ENCODE measurements around the gene SHANK3. TPM values are rescaled to one million over a fixed set of nuclear protein-coding genes. Genes with fewer than 3 reads are reported as not detected.
A peak's percentile ranks its signal among the peaks of the same experiment; 100 is the strongest.

SHANK3 gene
- total and polyA plus RNA-seq, 5 experiments from 2014 or later: 0.05 TPM; not detected in 4

DNA sequence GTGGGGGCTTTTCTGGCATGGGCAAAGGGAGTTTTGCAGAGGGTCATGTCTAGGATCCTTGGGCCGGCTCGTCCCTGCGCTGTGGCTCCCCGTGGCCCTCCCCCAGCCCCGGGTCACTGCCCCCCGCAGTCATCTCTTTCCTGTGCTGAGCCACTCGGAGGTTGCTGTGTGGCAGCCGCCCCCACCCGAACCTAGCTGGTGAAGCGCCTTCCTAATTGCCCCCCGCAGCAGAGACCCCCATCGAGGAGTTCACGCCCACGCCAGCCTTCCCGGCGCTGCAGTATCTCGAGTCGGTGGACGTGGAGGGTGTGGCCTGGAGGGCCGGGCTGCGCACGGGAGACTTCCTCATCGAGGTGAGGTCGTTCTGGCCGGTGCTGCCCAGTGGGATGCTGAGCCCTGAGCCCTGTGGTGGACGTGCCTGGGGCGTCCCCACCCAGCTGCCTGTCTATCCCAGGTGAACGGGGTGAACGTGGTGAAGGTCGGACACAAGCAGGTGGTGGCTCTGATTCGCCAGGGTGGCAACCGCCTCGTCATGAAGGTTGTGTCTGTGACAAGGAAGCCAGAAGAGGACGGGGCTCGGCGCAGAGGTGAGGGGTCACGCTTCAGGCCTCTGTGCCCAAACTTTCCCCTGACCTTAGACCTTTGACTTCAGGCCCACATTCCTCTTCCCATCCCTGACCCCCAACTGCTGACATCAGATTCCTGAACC is 32.0 kb downstream of the SHANK3 start:
- POLR2A ChIA-PET: no interaction called here
- H3K27me3 Mint-ChIP-seq: peaks cover 0 to 3% (median 0%) of the 10 kb centered on the region in 5 donors
- H3K4me1 Mint-ChIP-seq: peaks cover 9 to 13% (median 12%) of the 10 kb centered on the region in 4 donors
- H3K36me3 Mint-ChIP-seq: no peaks in the 10 kb centered on the region
- ATAC-seq (no peak), DNase-seq (peak in 1 of 10 donors; percentile 55)
- no peaks in the 10 kb centered on the region for H3K9me3 Mint-ChIP-seq
- H3K27ac Mint-ChIP-seq: no peak overlapping the region
- H3K4me3 Mint-ChIP-seq: no peak overlapping the region

DNA sequence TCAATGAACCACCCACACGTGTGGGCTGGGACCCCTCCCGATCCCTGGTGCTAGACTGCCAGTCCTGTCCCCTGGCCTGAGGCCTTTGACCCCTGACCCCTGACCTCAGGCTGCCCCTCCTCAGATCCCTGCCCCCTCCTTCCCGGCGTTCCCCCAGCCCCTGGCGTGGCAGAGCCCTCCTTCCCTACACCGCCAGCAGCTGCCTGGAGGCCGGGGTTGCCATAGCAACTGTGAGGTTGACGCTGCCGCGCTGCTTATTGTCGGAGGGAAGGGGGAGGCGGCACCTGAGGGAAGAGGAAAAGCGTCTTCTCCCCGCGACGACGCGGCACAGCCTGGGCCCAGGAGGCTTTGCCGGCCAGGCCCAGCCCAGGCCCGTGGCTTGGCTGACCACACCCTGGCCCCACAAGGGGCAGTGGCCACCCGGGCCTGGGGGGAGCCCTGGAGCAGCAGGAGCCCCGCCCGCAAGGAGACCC is 32.6 kb downstream of the SHANK3 start:
- ATAC-seq (no peak), DNase-seq (peak in 1 of 10 donors; percentile 49)
- Mint-ChIP-seq H3K4me1 (peaks cover 9 to 13% (median 12%) of the 10 kb centered on the region in 4 donors), H3K9me3 (no peaks in the 10 kb centered on the region), H3K27ac (no peak overlapping the region), H3K4me3 (no peak overlapping the region), H3K36me3 (no peaks in the 10 kb centered on the region), H3K27me3 (peaks cover 0 to 3% (median 0%) of the 10 kb centered on the region in 5 donors)
- POLR2A ChIA-PET: no interaction called here

DNA sequence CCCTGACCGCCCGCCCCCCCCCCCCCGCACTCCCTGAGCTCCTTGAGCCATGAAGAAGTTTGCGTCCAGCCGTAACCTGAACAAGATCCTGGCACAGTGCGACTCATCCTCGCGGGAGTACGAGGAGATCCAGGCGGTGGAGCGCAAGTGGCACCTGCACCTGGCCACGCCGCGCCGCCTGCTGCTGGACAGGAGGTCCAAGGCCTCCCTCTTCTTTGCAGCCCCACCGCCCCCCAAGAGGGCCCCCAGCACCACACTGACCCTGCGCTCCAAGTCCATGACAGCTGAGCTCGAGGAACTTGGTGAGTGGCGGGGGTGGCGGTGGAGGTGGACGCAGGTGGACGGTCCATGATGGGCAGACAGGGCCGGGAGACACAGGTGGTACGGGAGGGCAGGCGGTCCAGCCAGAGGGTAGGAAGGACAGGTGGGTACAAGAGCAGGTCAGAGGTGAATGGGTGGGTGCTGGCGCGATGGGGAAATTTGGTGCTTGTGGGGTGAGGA is 33.3 kb downstream of the SHANK3 start:
- Mint-ChIP-seq H3K4me3 (no peak overlapping the region), H3K9me3 (no peaks in the 10 kb centered on the region), H3K27ac (peak overlapping the region in 1 of 10 donors; percentile 24), H3K36me3 (no peaks in the 10 kb centered on the region), H3K27me3 (peaks cover 0 to 3% (median 0%) of the 10 kb centered on the region in 5 donors), H3K4me1 (peaks cover 9 to 13% (median 12%) of the 10 kb centered on the region in 4 donors)
- peak in 1 of 10 donors; percentile 56 for DNase-seq
- ATAC-seq: no peak
- POLR2A ChIA-PET: no interaction called here

DNA sequence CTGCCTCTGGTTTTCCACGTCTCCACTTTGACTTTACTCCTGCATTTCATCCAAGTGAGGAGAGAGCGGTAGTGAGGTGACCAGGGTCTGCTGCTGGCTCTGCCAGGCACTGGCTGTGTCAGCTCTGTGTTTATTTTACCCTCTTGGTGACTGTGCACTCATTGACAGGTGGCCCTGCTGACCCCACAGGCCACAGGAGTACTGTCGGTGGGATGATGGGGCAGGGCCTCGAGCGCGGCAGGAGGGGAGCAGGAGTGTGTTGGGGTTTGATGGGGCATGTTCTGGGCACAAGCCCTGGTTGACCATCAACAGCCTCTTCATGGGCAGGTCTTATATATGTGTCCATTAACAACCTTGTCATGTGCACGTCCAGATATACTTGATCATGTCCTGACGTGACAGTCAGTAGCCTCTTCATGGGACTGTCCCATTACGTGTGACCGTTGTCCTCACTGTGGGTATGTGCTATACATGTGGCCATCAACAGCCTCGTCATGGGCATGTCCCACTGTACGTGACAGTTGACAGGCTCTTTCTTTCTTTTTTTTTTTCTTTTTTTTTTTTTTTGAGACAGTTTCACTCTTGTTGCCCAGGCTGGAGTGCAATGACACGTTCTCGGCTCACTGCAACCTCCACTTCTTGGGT is 34.0 kb downstream of the SHANK3 start:
- no peak for ATAC-seq
- Mint-ChIP-seq H3K27ac (peak overlapping the region in 1 of 10 donors; percentile 24), H3K4me1 (peaks cover 10 to 13% (median 12%) of the 10 kb centered on the region in 4 donors), H3K27me3 (peaks cover 0 to 3% (median 0%) of the 10 kb centered on the region in 5 donors), H3K36me3 (no peaks in the 10 kb centered on the region), H3K4me3 (no peak overlapping the region), H3K9me3 (no peaks in the 10 kb centered on the region)
- POLR2A ChIA-PET: no interaction called here
- peak in 1 of 10 donors; percentile 37 for DNase-seq

DNA sequence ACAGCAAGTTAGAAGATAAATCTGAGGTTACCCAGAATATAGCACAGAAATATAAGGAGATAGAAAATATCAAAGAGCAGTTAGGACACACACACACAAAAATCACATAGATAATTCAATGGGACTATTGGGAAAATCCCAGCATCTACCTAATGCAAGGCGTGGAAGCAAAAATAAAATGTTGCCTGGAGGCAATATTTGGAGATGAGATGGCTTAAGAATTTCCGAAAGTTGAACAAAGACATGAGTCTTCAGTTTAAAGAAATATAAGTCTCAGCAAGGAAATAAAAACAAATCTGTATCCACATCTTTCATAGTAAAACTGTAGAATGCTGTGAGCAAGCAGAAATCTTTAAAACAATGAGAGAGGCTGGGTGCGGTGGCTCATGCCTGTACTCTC is 35.9 kb downstream of the SHANK3 start:
- Mint-ChIP-seq H3K27me3 (peaks cover 0 to 3% (median 0%) of the 10 kb centered on the region in 5 donors), H3K4me3 (no peak overlapping the region), H3K9me3 (no peaks in the 10 kb centered on the region), H3K4me1 (peaks cover 0 to 2% (median 0%) of the 10 kb centered on the region in 4 donors), H3K27ac (peak overlapping the region in 2 of 10 donors; percentile 27 to 58), H3K36me3 (no peaks in the 10 kb centered on the region)
- POLR2A ChIA-PET: no interaction called here
- ATAC-seq (no peak), DNase-seq (no peak)

DNA sequence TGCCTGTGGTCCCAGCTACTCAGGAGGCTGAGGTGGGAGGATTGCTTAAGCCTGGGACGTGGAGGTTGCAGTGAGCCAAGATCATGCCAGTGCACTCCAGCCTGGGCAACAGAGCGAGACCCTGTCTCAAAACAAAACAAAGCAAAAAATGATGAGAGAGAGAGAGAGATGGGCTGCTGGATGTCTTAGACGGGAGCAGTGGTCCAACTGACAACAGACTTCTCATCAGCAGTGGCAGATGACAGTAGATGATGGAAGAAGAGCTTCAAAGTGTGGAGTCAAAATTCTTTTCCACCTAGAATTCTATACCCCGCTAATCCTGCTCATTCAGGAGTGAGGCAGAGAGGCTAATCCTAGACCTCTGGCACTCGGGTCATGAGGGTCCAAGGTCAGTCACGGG is 36.4 kb downstream of the SHANK3 start:
- H3K36me3 Mint-ChIP-seq: no peaks in the 10 kb centered on the region
- peaks cover 0 to 2% (median 0%) of the 10 kb centered on the region in 4 donors for H3K4me1 Mint-ChIP-seq
- no peak overlapping the region for H3K4me3 Mint-ChIP-seq
- peaks cover 0 to 3% (median 0%) of the 10 kb centered on the region in 5 donors for H3K27me3 Mint-ChIP-seq
- no peak for ATAC-seq
- POLR2A ChIA-PET: no interaction called here
- no peak for DNase-seq
- no peaks in the 10 kb centered on the region for H3K9me3 Mint-ChIP-seq
- peak overlapping the region in 2 of 10 donors; percentile 27 to 58 for H3K27ac Mint-ChIP-seq

DNA sequence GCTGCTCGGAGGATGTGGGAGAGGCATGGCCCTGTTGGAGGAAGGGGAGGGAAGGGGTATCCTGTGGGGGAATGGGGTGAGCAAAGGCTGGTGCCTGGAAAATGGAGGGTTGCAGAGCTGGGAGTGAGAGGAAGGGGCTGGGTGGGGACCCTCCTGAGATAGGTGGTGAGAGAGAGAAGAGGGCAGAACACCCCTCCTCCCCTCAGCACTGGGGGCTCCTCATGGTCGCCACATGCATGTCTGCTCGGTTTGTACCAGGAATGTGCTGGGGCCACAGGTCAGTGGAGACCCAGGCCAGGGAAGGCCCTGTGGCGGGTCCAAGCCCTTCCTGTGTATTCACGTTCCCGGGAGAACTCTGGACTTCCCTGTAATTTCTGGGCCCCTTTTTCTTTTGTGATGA is 37.6 kb downstream of the SHANK3 start:
- DNase-seq (no peak), ATAC-seq (no peak)
- Mint-ChIP-seq H3K4me1 (peaks cover 0 to 2% (median 0%) of the 10 kb centered on the region in 4 donors), H3K9me3 (no peaks in the 10 kb centered on the region), H3K4me3 (no peak overlapping the region), H3K27me3 (peaks cover 0 to 3% (median 0%) of the 10 kb centered on the region in 5 donors), H3K36me3 (no peaks in the 10 kb centered on the region), H3K27ac (no peak overlapping the region)
- POLR2A ChIA-PET: no interaction called here

DNA sequence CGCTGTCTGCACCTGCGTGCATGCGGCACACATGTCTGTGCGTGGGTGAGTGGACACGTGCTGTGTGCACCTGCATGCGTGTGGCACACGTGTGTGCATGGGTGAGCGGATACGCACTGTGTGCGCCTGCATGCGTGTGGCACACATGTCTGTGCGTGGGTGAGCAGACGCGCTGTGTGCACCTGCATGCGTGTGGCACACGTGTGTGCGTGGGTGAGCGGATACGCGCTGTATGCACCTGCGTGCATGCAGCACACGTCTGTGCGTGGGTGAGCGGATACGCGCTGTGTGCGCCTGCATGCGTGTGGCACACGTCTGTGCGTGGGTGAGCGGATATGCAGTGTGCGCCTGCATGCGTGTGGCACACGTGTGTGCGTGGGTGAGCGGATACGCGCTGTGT is 38.3 kb downstream of the SHANK3 start:
- POLR2A ChIA-PET: no interaction called here
- Mint-ChIP-seq H3K4me1 (peaks cover 0 to 2% (median 0%) of the 10 kb centered on the region in 4 donors), H3K27me3 (peaks cover 0 to 3% (median 0%) of the 10 kb centered on the region in 5 donors), H3K36me3 (no peaks in the 10 kb centered on the region), H3K27ac (peak overlapping the region in 2 of 10 donors; percentile 25 to 46), H3K9me3 (no peaks in the 10 kb centered on the region), H3K4me3 (no peak overlapping the region)
- DNase-seq: peak in 1 of 10 donors; percentile 11
- no peak for ATAC-seq

DNA sequence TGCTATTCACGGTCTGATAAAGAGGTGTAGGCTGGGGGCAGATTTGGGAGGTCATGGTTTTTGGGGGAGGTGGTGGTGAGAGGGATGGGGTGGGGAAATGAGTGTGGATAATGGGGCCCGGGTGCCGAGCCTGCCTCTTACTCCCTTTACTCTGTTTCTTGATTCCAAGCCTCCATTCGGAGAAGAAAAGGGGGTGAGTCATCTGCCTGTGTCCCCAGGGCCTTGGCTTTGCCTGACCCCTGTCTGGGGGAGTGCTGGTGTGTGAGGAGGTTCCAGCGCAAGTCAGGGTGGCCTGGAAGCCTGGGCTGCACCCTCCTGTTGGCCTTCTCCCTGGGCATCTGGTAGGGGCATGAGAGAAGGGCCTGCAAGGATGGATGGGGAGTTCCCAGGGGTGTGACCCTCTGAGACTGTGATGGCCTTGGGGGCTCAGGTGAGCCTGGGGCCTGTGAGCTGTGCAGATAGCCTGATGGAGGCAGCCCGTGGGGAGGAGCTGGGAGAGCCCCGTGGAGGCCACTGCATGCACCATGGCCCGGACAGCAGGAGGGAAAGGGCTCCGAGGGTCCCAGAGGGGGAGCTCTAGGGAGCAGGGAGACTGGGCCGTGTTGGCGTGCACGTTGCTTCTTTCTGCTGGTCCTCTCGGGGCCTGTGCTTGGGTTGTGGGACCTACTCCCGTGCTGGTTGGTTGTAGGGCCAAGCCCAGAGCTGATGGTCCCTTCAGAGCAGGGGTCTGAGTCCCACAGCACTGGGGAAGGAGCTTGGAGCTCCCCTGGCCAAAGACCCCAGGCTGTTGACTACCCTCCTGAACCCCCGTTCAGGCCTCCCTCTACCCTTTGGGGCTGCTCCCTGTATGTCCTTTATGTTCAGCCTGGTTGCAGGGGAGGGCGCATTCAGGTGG is 39.1 kb downstream of the SHANK3 start:
- Mint-ChIP-seq H3K9me3 (no peaks in the 10 kb centered on the region), H3K4me1 (peaks cover 0 to 3% (median 0%) of the 10 kb centered on the region in 4 donors), H3K27ac (peak overlapping the region in 1 of 10 donors; percentile 16), H3K36me3 (no peaks in the 10 kb centered on the region), H3K4me3 (no peak overlapping the region), H3K27me3 (peaks cover 0 to 3% (median 0%) of the 10 kb centered on the region in 5 donors)
- ATAC-seq (no peak), DNase-seq (peak in 1 of 10 donors; percentile 35)
- POLR2A ChIA-PET: no interaction called here

DNA sequence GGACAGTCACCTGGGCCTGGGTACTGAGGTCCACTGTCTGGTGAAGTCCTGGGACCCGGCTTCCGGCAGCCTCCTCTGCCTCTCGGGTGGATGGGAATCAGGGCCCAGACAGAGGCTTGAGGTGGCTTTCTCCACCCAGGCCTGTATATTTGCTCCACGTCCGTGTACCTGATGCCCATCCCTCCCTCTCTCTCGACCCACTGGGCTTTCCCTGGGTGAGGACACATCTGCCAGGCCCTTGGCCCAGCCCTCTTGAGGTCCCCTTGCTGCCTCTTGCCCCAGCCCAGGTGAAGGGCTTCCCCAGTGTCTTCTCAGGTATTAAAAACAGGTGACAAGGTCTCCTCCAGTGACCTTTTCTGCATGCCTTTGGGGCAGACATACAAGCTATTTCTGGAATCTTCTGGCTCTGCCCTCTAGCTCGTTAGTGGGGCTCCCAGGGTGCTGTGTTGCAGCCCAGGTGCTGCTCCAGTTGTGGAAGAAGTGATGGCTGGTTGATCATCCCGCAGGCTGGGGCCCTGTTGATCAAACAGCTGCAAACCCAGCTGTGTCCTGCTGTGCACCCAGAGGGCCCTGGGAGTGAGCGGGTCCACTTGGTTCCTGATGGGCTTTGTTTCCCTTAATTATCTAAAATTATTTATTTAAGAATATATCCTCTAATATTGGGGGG is 39.9 kb downstream of the SHANK3 start:
- Mint-ChIP-seq H3K9me3 (no peaks in the 10 kb centered on the region), H3K27me3 (peaks cover 0 to 1% (median 0%) of the 10 kb centered on the region in 5 donors), H3K4me3 (no peak overlapping the region), H3K36me3 (no peaks in the 10 kb centered on the region), H3K4me1 (peaks cover 0 to 3% (median 0%) of the 10 kb centered on the region in 4 donors), H3K27ac (peak overlapping the region in 2 of 10 donors; percentile 51 to 53)
- peak in 1 of 10 donors; percentile 53 for DNase-seq
- POLR2A ChIA-PET: no interaction called here
- ATAC-seq: no peak

DNA sequence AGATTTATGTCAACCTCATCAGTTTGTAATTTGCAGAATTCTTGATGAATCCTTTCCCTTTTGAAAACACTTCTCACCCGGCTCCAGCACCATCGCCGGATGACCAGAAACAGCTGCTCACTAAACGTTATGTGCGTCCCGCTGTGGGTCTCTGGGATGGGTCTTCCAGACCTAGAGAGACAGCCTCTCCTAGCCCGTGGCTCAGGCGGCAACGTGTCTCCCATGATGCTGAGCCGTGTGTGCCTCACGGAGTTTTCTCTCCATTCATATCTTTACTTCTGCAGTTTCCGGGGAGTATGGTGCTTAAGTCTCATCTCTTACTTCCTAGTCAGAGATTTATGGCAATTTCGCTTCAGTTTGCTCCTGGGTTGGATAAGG is 40.4 kb downstream of the SHANK3 start:
- Mint-ChIP-seq H3K4me3 (no peak overlapping the region), H3K4me1 (peaks cover 0 to 3% (median 0%) of the 10 kb centered on the region in 4 donors), H3K27ac (no peak overlapping the region), H3K36me3 (no peaks in the 10 kb centered on the region), H3K9me3 (no peaks in the 10 kb centered on the region), H3K27me3 (no peaks in the 10 kb centered on the region)
- POLR2A ChIA-PET: no interaction called here
- ATAC-seq (no peak), DNase-seq (no peak)

DNA sequence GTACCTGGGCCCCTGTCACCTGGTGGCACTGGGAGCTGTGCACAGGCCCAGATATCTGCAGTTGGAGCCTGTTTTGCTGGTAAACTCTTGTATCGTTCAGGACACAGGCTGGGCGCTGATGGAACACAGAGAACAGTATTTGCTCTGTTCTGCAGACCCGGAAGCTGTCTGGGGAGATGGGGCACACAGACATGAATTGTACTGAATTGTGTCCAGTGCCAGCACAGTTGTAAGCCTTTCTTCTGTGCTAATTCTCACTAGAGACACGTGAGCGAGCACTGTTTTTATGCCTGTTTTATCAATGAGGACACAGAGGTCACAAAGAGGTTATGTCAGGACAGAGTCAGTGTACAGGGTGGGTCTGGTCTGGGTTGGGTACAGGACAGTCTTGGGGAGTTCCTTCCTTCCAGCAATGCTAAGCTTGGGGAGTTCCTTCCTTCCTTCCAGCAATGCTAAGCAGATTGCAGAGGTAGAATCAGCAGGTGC is 41.0 kb downstream of the SHANK3 start:
- Mint-ChIP-seq H3K27me3 (no peaks in the 10 kb centered on the region), H3K9me3 (no peaks in the 10 kb centered on the region), H3K4me3 (no peak overlapping the region), H3K36me3 (no peaks in the 10 kb centered on the region), H3K27ac (peak overlapping the region in 1 of 10 donors; percentile 24), H3K4me1 (peaks cover 0 to 3% (median 0%) of the 10 kb centered on the region in 4 donors)
- DNase-seq: peak in 1 of 10 donors; percentile 26
- POLR2A ChIA-PET: no interaction called here
- ATAC-seq: no peak
